ENCODE measurements around the gene DICER1.

Gene DICER1

GRCh38 chr14:95121911-95122620 lies 35.3 kb downstream of the DICER1 start:
- DNase-seq: no peak

- no peak for DNase-seq
Observed at GRCh38 chr14:95119336-95119735, 38.0 kb downstream of the DICER1 start.

- no peak for DNase-seq
Observed at GRCh38 chr14:95117937-95118721, 39.2 kb downstream of the DICER1 start.

DNA sequence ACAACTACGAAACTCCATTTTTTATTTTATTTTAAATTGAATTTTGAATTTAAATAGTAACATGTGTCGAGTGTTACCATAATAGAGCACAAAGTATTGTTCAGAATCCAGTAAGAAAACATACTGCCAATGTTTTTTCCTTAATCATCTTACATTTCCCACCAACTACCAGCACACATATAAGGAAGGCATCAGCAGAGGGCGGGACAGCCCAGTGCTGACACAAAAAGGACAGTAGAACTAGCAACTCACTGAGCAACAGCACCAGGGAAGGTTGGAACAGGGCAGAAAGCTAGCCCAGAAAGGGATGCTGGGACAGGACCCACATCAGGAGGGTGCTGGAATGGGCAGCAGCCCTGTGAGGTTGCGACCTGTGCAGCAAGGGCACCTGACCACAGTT lies 43.9 kb downstream of the DICER1 start:
- DNase-seq: no peak

DNA sequence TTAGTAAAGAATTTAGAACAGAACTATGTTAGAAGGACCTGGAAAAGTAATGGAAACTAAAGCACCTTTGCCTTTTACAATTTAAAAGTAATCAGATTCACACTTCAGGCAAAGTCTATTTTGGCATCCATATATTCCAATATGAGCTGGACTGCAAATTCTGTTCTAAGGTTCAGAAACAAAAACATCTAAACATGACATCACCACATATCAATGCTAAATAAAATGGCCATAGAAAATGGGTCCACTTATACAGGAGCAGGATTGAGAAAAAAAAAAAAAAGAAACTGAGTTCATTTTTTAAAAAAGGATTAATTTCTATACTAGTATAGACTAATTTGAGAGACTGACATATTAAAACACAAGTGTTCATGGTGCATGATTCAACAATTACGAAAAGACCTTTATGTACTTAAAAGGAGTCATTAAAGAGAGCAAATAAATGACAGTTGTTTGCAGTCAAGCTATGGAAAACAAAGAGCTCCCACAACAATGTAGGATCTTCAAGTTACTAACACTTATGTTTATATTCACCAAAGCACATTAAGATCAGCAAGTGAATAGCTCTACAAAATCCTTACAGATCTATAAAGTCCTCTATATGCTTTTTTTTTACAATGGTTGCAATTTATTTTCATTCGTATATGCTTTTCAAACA lies 45.7 kb downstream of the DICER1 start:
- no peak for DNase-seq

DNA sequence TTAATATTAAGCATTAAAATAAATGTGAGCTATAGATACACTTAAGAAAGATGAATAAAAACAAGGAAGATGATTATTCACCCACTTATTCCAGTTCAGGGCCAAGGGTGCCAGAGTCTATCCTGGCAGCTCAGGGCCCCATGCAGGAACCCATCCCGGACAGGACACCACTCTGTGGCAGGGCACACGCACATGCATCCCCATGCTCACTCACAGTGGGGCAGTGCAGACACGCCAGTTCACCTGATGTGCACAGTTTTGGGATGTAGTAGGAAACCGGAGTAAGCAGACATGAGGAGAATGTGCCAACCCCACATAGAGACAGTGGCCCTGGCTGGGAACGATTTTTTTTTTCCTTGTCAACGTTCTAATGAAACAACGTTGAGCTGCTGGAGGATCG lies 47.2 kb downstream of the DICER1 start:
- DNase-seq: no peak

- DNase-seq: no peak
Observed at GRCh38 chr14:95107711-95108110, 49.6 kb downstream of the DICER1 start.

GRCh38 chr14:95106971-95107370 lies 50.4 kb downstream of the DICER1 start:
- no peak for DNase-seq

- no peak for DNase-seq
Observed at GRCh38 chr14:95104911-95105310, 52.4 kb downstream of the DICER1 start.

- DNase-seq: peak; percentile 83
Observed at GRCh38 chr14:95102680-95103044, 54.7 kb downstream of the DICER1 start.

DNA sequence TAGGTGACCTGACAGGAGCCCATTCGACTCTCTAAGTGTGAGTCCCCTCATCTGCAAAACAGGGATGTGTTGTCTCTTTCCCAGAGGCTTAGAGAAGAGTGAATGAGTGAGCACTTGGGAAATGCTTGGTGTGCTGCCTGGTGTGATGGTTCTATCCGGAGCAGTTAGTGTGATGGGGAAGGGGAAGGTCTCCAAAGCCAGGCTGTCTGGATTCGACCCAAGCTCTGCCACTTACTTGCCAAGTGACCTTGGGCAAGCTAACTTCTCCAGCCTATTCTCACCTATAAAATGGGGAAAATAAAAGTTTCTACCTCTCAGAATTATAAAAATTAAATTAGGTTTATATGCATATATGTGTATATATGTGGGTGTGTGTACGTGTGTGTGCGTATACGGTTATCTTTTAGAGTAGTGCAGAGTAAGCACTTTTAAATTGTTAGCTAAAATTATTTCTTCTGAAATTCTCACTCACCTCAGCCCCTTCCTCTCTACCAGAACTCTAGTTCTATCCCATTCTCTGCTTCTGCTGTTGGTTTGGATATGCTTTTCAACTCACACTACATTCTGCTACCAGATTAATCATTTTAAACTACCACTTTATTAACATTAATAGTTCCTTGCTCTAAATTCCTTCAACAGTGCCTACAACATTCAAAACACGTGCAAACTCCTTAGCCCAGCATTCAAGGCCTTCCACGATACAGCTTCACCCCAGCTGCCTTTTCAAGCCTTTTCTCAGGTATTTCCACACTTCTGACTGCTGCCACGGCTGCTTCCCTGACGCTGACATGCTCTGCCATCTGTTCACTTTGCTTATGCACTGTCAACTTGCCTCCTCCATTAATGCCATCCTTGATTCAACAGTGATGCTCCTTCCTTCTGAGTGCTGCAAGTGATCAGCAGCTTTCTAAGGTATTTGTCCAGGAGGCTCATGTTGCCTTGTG lies 55.3 kb downstream of the DICER1 start:
- peak; percentile 90 for DNase-seq

DNA sequence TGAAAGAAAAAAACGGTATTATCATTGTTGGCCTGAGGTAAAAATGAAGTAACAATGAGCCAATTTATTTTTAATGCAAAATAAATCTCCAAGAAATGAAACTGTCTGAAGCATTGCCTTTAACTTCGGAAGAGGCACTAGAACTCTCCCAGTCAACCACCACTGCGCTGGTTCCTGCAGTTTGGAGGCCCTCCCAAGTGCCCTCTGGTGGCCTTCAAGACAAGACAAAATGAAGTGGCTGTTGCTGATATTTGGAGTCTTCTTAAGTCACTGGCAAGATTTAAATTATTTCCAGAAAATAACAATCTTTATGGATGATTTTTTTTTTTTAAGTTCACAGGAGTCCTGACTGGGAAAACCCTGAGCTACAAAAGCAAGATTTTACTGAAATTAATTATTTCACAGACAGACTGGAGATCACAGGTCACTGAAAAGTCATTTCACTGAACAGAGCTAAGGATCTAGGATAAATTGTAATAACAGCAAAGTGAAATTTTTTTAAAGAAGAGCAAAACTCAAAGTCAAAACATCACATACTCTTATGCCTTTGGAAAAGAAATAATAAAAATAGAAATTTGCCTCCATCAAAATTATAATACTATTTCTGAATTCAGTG lies 58.2 kb downstream of the DICER1 start:
- peak; percentile 63 for DNase-seq

DNA sequence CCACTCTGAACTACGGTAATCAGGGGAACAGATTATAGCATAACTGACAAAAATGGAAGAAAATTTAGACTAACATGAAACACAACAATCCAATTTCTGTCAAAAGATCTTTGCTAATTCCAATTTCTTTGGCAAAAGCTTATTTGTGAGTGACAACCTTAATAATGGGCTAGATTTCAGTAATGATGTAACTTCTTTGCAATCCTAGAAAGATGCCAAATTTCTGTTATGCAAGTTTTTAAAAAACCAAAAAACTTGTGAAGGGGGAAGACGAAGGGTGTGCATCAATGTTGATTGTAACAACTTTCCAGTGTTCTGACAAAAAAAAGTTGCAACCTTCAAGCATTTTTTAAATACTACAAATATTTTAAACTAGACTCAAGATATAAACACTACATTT lies 59.9 kb downstream of the DICER1 start:
- no peak for DNase-seq

GRCh38 chr14:95096476-95096875 lies 60.9 kb downstream of the DICER1 start:
- DNase-seq: no peak

DNA sequence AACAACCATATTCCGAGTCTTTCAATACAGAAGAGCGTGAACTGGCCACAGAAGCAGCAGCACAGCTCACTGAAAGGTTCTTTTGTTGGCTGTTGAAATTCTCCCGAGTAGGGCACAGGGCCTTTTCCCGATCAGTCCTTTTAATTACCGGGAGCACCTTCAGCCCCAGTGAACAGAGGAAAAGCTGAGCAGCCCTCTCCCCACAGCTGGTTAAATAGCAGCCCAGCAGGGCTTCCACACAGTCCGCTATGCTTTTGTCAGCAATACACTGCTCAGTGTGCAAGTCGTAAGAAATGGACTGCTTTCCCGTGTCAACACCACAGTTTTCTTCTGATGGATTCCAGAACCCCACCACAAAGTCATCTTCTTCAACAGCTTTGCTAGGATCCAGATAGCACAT lies 61.3 kb downstream of the DICER1 start:
- no peak for DNase-seq

DNA sequence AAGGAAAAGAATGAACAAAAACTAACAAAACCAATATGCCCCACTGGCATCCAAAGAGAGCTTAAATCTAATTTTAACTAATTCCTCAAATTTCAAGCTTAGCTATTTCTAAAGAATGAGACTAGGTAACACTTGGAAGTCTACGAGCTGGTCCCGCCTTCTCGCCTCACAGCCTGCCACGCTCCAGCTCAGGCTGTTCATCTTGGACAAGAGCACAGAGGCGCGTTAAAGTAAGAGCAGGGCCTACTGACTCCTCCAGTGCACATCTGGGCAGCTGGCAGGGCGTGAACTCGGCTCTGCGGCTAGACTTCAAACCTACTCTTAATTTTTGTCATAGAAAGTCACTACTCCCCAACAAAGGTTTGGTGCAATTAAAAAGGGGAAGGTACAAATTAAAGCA lies 64.6 kb downstream of the DICER1 start:
- no peak for DNase-seq

DNA sequence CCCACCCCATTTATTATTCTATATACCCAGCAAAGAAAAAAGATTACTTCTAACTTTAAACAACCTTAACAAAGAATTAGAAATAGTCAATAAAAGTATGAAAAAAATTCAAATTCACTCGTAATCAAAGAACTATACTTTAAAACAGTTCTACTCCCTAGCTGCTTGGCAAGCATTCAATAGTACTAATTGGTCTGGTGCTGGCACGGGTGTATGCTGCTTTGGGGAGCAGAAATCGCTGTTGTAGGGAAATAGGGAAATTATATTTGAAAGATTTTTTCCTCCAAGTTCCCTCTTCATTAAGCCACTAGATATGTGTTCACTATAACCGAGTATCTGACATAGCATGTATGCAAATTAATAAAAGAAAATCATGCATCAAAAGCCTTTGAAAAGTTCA lies 65.7 kb downstream of the DICER1 start:
- no peak for DNase-seq

DNA sequence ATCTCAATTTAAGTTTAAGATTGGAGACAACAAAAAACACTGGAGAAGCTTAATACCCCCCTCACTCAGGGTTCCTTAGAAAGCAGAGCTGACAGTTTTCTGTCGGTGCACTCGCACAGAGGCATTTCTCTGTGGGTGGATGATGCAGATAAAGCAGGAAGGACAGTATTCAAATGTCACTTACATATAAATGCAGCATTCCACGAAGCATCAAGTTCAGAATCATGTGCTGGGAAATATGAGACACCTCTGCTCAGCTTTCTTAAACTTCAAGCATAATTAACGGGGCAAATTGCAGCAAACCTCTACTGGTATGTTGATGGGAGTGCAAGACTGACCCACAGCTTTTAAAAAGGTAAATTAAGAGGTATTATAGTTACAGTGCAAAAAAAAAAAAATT lies 68.7 kb downstream of the DICER1 start:
- DNase-seq: no peak

- DNase-seq: no peak
Observed at GRCh38 chr14:95087619-95088018, 69.7 kb downstream of the DICER1 start.

DNA sequence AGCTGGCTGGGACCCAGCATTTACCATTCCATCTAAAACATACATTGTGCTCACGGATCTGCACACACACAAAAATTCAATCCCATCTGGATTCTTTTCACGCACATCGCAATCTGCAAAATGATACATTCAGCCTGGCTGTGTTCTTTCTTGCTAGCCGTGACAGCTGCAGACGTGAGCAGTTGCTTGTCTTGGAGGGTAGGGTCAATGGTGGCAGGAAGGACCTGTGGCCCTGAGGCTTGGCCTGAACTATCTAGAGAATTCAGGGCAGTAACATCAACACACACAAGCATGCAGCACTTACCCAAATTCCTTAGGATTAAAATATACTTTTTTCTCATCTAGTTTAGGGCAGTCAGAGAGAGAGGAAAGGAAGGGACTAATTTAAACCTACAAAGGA lies 72.0 kb downstream of the DICER1 start:
- no peak for DNase-seq

DNA sequence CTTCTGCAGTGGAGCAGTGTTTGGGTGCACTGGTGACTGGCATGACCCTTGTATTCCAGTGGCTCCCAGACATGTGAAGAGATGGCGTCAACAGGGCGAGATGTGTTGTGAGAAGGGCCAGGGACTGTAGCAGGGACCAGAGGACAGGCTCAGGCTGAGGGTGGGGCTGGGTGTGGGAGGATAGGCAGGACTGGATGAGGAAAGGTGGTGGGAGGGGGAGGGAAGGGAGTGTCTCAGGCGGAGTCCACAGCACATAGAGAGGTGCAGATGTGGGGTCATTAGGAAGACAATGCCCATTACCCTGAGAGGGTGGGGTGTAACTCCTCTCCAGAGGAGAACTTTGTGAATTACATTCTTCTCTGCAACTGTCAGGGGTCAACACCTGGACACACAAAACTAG lies 78.5 kb downstream of the DICER1 start:
- no peak for DNase-seq

DNA sequence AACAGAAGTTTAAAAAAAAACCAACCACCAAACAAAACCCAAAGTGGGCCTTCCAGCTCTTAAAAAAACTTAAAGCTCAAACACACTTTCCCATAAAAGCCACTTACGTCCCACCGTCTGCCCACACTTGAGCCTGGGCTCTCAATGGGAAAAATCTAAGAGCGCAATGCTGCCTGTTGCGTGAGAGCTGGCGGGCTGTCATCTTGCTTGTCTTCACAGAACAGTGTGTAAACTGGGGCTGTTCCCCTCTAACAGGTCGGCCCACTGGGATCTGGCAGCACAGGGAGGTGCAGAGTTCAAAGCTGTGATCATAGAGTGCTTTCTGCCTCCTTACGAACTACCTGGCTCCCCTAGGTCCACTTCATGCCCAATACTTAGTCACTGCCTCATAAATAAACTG lies 80.0 kb downstream of the DICER1 start:
- DNase-seq: no peak

DNA sequence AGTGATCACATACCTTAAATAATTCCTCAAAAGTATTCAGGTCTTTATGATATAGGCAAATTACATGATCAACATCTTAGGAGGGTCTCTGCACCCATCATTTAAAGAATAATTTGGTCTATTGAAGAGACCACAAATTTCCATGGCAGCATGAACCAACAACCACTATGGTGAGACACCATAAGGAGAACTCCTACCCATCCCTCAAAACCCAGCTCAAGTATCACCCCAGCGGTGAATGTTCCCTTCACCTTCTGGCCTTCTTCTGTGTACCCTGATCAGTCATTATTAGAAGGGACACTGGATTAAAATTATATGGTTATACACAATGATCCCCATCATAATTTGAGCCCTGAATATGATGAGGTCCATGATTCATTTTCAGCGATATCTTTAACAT lies 81.5 kb downstream of the DICER1 start:
- no peak for DNase-seq

Data from NCI-H1694 treated with DMSO at 0.1 percent for 48 hours (cell line).